OCI-LY7 (cell line): ENCODE measurements around the gene RAMP1.

Experiments used
- CTCF ChIP-seq: fragments of 200-600 bp; sonication (generic); conservative IDR thresholded peaks from 2 replicates; pipeline ENCODE4 v1.5.1; 2014; ENCODE audit warnings: mild to moderate bottlenecking, antibody characterized with exemption, low read length, moderate library complexity, mixed read lengths
- EZH2phosphoT487 ChIP-seq: fragments of 200-600 bp; sonication (generic); IDR thresholded peaks from 2 replicates; pipeline ENCODE4 v1.6.1; 2018; ENCODE audit warnings: low read depth, borderline replicate concordance, mild to moderate bottlenecking, mixed run types, antibody characterized with exemption, low read length, moderate library complexity, mixed read lengths

GRCh38 chr2:237955640-237956401, 96.4 kb downstream of the RAMP1 start:
- TF ChIP-seq CTCF (no peak), EZH2phosphoT487 (no peak)
